MM.1S (cell line): ENCODE measurements around the gene NINJ2.

Source experiments
- EZH2 ChIP-seq: fragments of 300-600 bp; sonication (generic); optimal IDR thresholded peaks from 2 replicates; pipeline ENCODE3; 2017; ENCODE audit warnings: low read depth, mild to moderate bottlenecking, antibody characterized with exemption, low read length, mixed read lengths
- TF ChIP-seq, protein P1 (sequence below): fragments of 300-600 bp; sonication (generic); IDR thresholded peaks from 2 replicates; pipeline ENCODE4 v1.5.1; 2016; ENCODE audit warnings: antibody characterized with exemption, low read length, mixed read lengths

GRCh38 chr12:535396-535795, 127.8 kb downstream of the NINJ2 start:
- TF ChIP-seq, protein P1, sequence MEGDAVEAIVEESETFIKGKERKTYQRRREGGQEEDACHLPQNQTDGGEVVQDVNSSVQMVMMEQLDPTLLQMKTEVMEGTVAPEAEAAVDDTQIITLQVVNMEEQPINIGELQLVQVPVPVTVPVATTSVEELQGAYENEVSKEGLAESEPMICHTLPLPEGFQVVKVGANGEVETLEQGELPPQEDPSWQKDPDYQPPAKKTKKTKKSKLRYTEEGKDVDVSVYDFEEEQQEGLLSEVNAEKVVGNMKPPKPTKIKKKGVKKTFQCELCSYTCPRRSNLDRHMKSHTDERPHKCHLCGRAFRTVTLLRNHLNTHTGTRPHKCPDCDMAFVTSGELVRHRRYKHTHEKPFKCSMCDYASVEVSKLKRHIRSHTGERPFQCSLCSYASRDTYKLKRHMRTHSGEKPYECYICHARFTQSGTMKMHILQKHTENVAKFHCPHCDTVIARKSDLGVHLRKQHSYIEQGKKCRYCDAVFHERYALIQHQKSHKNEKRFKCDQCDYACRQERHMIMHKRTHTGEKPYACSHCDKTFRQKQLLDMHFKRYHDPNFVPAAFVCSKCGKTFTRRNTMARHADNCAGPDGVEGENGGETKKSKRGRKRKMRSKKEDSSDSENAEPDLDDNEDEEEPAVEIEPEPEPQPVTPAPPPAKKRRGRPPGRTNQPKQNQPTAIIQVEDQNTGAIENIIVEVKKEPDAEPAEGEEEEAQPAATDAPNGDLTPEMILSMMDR: no peak
- TF ChIP-seq EZH2: no peak
